KMS-11 (cell line): ENCODE data around the gene CEP57.

Experiments used
- H2AFZ ChIP-seq: fragments of 200-600 bp; sonication (generic); 2 replicates; pipeline ENCODE4 v1.6.1; 2016; ENCODE audit warnings: antibody characterized with exemption, mixed run types, low read depth
- H3K27ac ChIP-seq: fragments of 200-600 bp; sonication (generic); 2 replicates; pipeline ENCODE4 v1.6.1; 2016; ENCODE audit warnings: mild to moderate bottlenecking, mixed run types
- H3K27me3 ChIP-seq: fragments of 200-600 bp; sonication (generic); 2 replicates; pipeline ENCODE4 v1.6.1; 2017; ENCODE audit warnings: mild to moderate bottlenecking, low read depth, mixed run types, moderate library complexity; ENCODE audit not compliant: insufficient read depth
- H3K36me3 ChIP-seq: fragments of 200-600 bp; sonication (generic); 2 replicates; pipeline ENCODE4 v1.6.1; 2017; ENCODE audit warnings: mild to moderate bottlenecking, mixed run types; ENCODE audit not compliant: insufficient read depth
- H3K4me1 ChIP-seq: fragments of 200-600 bp; sonication (generic); 2 replicates; pipeline ENCODE4 v1.6.1; 2016; ENCODE audit warnings: mild to moderate bottlenecking, low read depth, mixed run types; ENCODE audit not compliant: poor library complexity, severe bottlenecking
- H3K4me2 ChIP-seq: fragments of 200-600 bp; sonication (generic); 2 replicates; pipeline ENCODE4 v1.7.0; 2016; ENCODE audit warnings: mild to moderate bottlenecking, mixed run types
- H3K4me3 ChIP-seq: fragments of 200-600 bp; sonication (generic); IDR thresholded peaks from 2 replicates; pipeline ENCODE4 v1.6.1; 2017; ENCODE audit warnings: low read depth, low read length, mixed read lengths; ENCODE audit not compliant: insufficient read depth
- H3K79me2 ChIP-seq: fragments of 200-600 bp; sonication (generic); 2 replicates; pipeline ENCODE4 v1.6.1; 2016; ENCODE audit warnings: low read depth, mixed run types; ENCODE audit not compliant: insufficient read depth
- H3K9ac ChIP-seq: fragments of 200-600 bp; sonication (generic); 2 replicates; pipeline ENCODE4 v1.6.1; 2016; ENCODE audit warnings: mild to moderate bottlenecking, mixed run types
- H4K20me1 ChIP-seq: fragments of 200-600 bp; sonication (generic); 2 replicates; pipeline ENCODE4 v1.6.1; 2016; ENCODE audit warnings: mild to moderate bottlenecking, mixed run types; ENCODE audit not compliant: insufficient read depth
- CTCF ChIP-seq: fragments of 200-600 bp; sonication (generic); conservative IDR thresholded peaks from 2 replicates; pipeline ENCODE4 v1.6.1; 2017; ENCODE audit warnings: low read depth, mild to moderate bottlenecking, antibody characterized with exemption, low read length, moderate library complexity, mixed read lengths

Gene CEP57

GRCh38 chr11:95877291-95877690 lies 87.0 kb downstream of the CEP57 start:
- no peak overlapping the region for H3K4me3 ChIP-seq
- no peaks in the 10 kb centered on the region for H3K79me2 ChIP-seq
- no peak overlapping the region for H3K27ac ChIP-seq
- no peak overlapping the region for H3K4me2 ChIP-seq
- TF ChIP-seq CTCF, result no peak
- H2AFZ ChIP-seq, result no peak overlapping the region
- H3K27me3 ChIP-seq, result no peaks in the 10 kb centered on the region
- no peak overlapping the region for H3K9ac ChIP-seq
- no peaks in the 10 kb centered on the region for H3K36me3 ChIP-seq
- no peaks in the 10 kb centered on the region for H4K20me1 ChIP-seq
- no peaks in the 10 kb centered on the region for H3K4me1 ChIP-seq
